HEK293 (cell line): ENCODE measurements around the gene ALS2.

ENCODE experiments used
- BCL11A ChIP-seq: fragments of 450-650 bp; formaldehyde crosslinking; IDR thresholded peaks from 2 replicates; pipeline ENCODE4 v1.5.1; 2016; ENCODE audit warnings: low read depth, missing biosample characterization, missing genetic modification characterization
- MZF1 ChIP-seq: fragments of 450-650 bp; formaldehyde crosslinking; IDR thresholded peaks from 2 replicates; pipeline ENCODE4 v1.5.1; 2017; ENCODE audit warnings: missing biosample characterization, missing genetic modification characterization, borderline replicate concordance
- ZBTB26 ChIP-seq: fragments of 450-650 bp; formaldehyde crosslinking; optimal IDR thresholded peaks from 2 replicates; pipeline ENCODE3; 2016; ENCODE audit warnings: missing biosample characterization, mild to moderate bottlenecking, missing genetic modification characterization
- ZNF280D ChIP-seq: fragments of 450-650 bp; formaldehyde crosslinking; IDR thresholded peaks from 2 replicates; pipeline ENCODE4 v1.5.1; 2016; ENCODE audit warnings: missing biosample characterization, missing genetic modification characterization
- ZNF624 ChIP-seq: fragments of 450-650 bp; formaldehyde crosslinking; IDR thresholded peaks from 2 replicates; pipeline ENCODE4 v1.5.1; 2017; ENCODE audit warnings: missing biosample characterization, missing genetic modification characterization
- TF ChIP-seq, protein P1 (sequence below): fragments of 450-650 bp; formaldehyde crosslinking; IDR thresholded peaks from 2 replicates; pipeline ENCODE4 v1.5.1; 2016; ENCODE audit warnings: missing biosample characterization, missing genetic modification characterization
- TF ChIP-seq, protein P2 (sequence below): fragments of 450-650 bp; formaldehyde crosslinking; IDR thresholded peaks from 2 replicates; pipeline ENCODE4 v1.5.1; 2016; ENCODE audit warnings: missing biosample characterization, missing genetic modification characterization

- TF ChIP-seq, protein P1, sequence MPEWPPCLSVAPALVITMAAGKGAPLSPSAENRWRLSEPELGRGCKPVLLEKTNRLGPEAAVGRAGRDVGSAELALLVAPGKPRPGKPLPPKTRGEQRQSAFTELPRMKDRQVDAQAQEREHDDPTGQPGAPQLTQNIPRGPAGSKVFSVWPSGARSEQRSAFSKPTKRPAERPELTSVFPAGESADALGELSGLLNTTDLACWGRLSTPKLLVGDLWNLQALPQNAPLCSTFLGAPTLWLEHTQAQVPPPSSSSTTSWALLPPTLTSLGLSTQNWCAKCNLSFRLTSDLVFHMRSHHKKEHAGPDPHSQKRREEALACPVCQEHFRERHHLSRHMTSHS (tag by site-specific recombination) = no peak
- TF ChIP-seq ZBTB26 (no peak), MZF1 (no peak), ZNF624 (no peak), ZNF280D (tag by site-specific recombination) (no peak), BCL11A (tag by site-specific recombination) (no peak)
- TF ChIP-seq, protein P2, sequence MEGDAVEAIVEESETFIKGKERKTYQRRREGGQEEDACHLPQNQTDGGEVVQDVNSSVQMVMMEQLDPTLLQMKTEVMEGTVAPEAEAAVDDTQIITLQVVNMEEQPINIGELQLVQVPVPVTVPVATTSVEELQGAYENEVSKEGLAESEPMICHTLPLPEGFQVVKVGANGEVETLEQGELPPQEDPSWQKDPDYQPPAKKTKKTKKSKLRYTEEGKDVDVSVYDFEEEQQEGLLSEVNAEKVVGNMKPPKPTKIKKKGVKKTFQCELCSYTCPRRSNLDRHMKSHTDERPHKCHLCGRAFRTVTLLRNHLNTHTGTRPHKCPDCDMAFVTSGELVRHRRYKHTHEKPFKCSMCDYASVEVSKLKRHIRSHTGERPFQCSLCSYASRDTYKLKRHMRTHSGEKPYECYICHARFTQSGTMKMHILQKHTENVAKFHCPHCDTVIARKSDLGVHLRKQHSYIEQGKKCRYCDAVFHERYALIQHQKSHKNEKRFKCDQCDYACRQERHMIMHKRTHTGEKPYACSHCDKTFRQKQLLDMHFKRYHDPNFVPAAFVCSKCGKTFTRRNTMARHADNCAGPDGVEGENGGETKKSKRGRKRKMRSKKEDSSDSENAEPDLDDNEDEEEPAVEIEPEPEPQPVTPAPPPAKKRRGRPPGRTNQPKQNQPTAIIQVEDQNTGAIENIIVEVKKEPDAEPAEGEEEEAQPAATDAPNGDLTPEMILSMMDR (tag by site-specific recombination) = no peak
Measured at GRCh38 chr2:201674794-201675193, 105.9 kb downstream of the ALS2 start.
